Left lung (tissue), 10 donors: ENCODE results near the gene MIOX. TPM values are rescaled to one million over a fixed set of nuclear protein-coding genes. Genes with fewer than 3 reads are reported as not detected.

ENCODE experiments used
- ATAC-seq: fragments of 200-7000 bp; cut with Tn5 transposase; one replicate; pipeline ENCODE4 v1.9.1; 2020; ENCODE audit warnings: moderate library complexity
- DNase-seq, 4 donors: peaks; one replicate each; pipeline ENCODE4 v3.0.0-alpha.2; 2013 to 2020
- H3K27ac ChIP-seq, 2 donors: fragments of 200-600 bp; sonication (generic) in 1 of 2; one replicate each; pipeline versions ENCODE4 v1.5.0 to v1.8.0; 2020 to 2021
- H3K27me3 ChIP-seq, 2 donors: fragments of 200-600 bp; sonication (generic) in 1 of 2; one replicate each; pipeline versions ENCODE4 v1.5.0 to v1.8.0; 2020 to 2021
- H3K36me3 ChIP-seq, 2 donors: fragments of 200-600 bp; sonication (generic) in 1 of 2; one replicate each; pipeline versions ENCODE4 v1.5.0 to v1.8.0; 2020 to 2021
- H3K4me1 ChIP-seq, 2 donors: fragments of 200-600 bp; one replicate each; pipeline ENCODE4 v1.8.0; 2021
- H3K4me3 ChIP-seq, 2 donors: fragments of 200-600 bp; sonication (generic) in 1 of 2; one replicate each; pipeline versions ENCODE4 v1.5.0 to v1.8.0; 2020 to 2021; ENCODE audit warnings: mild to moderate bottlenecking in 1 of 2
- H3K9me3 ChIP-seq, 2 donors: fragments of 200-600 bp; sonication (generic) in 1 of 2; one replicate each; pipeline versions ENCODE4 v1.5.0 to v1.8.0; 2020 to 2021
- CTCF ChIP-seq, 2 donors: fragments of 200-600 bp; sonication (generic) in 1 of 2; IDR thresholded peaks; one replicate each; pipeline versions ENCODE4 v1.5.0 to v1.8.0; 2021; ENCODE audit warnings: antibody characterized with exemption in 2 of 2
- intact Hi-C, 2 donors: fragments of 100-400 bp; cut with DNase I; formaldehyde crosslinking; loops; one replicate each; pipeline versions ENCODE4 v1.11.2 to v1.14.2; 2022
- polyA plus RNA-seq, 6 donors: library from polyadenylated mRNA; unstranded; fragments of 120-200 nt; gene quantifications; one replicate each; pipeline ENCODE4 v1.2.1, GENCODE V29; 2013; ENCODE audit not compliant: insufficient read length in 6 of 6
- total RNA-seq, 2 donors: library from RNA; stranded (reverse); fragmentation: NEBNext Ultra II Directional; extraction: Animal tissue kit (Norgen Biotek cat#: 25700); gene quantifications; one replicate each; pipeline ENCODE4 v1.2.1, GENCODE V29; 2021
- donor health status: DM: no; HTN: yes; CAD: no.
- donor health status: DM: no; HTN: no; CAD: no.

The MIOX gene
- total and polyA plus RNA-seq, 8 donors = 0.12 to 0.27 (median 0.15) TPM; not detected in 3

GRCh38 chr22:50455201-50455600 lies 31.5 kb upstream of the MIOX start:
- TF ChIP-seq CTCF (IDR thresholded peaks at IDR 0.05) = no peak
- peaks cover 0 to 90% of the 10 kb centered on the region in 2 donors for H3K36me3 ChIP-seq
- H3K4me1 ChIP-seq = peaks cover 0 to 4% of the 10 kb centered on the region in 2 donors
- intact Hi-C loops = no loop called here
- DNase-seq (no peak), ATAC-seq (no peak)
- H3K27ac ChIP-seq = no peak overlapping the region
- no peak overlapping the region for H3K4me3 ChIP-seq
- H3K9me3 ChIP-seq = no peaks in the 10 kb centered on the region
- no peaks in the 10 kb centered on the region for H3K27me3 ChIP-seq

GRCh38 chr22:50456026-50456425 lies 30.6 kb upstream of the MIOX start:
- no peak for TF ChIP-seq CTCF (IDR thresholded peaks at IDR 0.05)
- Histone ChIP-seq H3K4me1 (peaks cover 0 to 4% of the 10 kb centered on the region in 2 donors), H3K36me3 (peaks cover 0 to 93% of the 10 kb centered on the region in 2 donors), H3K27me3 (no peaks in the 10 kb centered on the region), H3K27ac (no peak overlapping the region), H3K4me3 (no peak overlapping the region), H3K9me3 (no peaks in the 10 kb centered on the region)
- intact Hi-C loops = no loop called here
- DNase-seq = no peak
- ATAC-seq = no peak

GRCh38 chr22:50456466-50457234 lies 30.0 kb upstream of the MIOX start:
- no peak for DNase-seq
- Histone ChIP-seq H3K4me1 (peaks cover 0 to 4% of the 10 kb centered on the region in 2 donors), H3K9me3 (no peaks in the 10 kb centered on the region), H3K36me3 (peaks cover 0 to 97% of the 10 kb centered on the region in 2 donors), H3K27ac (no peak overlapping the region), H3K27me3 (no peaks in the 10 kb centered on the region), H3K4me3 (no peak overlapping the region)
- no peak for ATAC-seq
- intact Hi-C loops = no loop called here
- TF ChIP-seq CTCF (IDR thresholded peaks at IDR 0.05) = no peak

GRCh38 chr22:50459016-50459415 lies 27.6 kb upstream of the MIOX start:
- intact Hi-C loops = no loop called here
- no peak for TF ChIP-seq CTCF (IDR thresholded peaks at IDR 0.05)
- no peak for ATAC-seq
- no peaks in the 10 kb centered on the region for H3K27me3 ChIP-seq
- no peaks in the 10 kb centered on the region for H3K4me1 ChIP-seq
- H3K27ac ChIP-seq = no peak overlapping the region
- no peak overlapping the region for H3K4me3 ChIP-seq
- H3K36me3 ChIP-seq = peaks cover 0 to 100% of the 10 kb centered on the region in 2 donors
- no peaks in the 10 kb centered on the region for H3K9me3 ChIP-seq
- DNase-seq = no peak

GRCh38 chr22:50459496-50460140 lies 27.0 kb upstream of the MIOX start:
- no peak for DNase-seq
- Histone ChIP-seq H3K4me1 (no peaks in the 10 kb centered on the region), H3K9me3 (no peaks in the 10 kb centered on the region), H3K36me3 (peaks cover 0 to 100% of the 10 kb centered on the region in 2 donors), H3K27ac (no peak overlapping the region), H3K27me3 (no peaks in the 10 kb centered on the region), H3K4me3 (no peak overlapping the region)
- TF ChIP-seq CTCF (IDR thresholded peaks at IDR 0.05) = no peak
- intact Hi-C loops = no loop called here
- no peak for ATAC-seq
